ENCODE data around the gene MAN2B2.

- TF ChIP-seq, protein P1, sequence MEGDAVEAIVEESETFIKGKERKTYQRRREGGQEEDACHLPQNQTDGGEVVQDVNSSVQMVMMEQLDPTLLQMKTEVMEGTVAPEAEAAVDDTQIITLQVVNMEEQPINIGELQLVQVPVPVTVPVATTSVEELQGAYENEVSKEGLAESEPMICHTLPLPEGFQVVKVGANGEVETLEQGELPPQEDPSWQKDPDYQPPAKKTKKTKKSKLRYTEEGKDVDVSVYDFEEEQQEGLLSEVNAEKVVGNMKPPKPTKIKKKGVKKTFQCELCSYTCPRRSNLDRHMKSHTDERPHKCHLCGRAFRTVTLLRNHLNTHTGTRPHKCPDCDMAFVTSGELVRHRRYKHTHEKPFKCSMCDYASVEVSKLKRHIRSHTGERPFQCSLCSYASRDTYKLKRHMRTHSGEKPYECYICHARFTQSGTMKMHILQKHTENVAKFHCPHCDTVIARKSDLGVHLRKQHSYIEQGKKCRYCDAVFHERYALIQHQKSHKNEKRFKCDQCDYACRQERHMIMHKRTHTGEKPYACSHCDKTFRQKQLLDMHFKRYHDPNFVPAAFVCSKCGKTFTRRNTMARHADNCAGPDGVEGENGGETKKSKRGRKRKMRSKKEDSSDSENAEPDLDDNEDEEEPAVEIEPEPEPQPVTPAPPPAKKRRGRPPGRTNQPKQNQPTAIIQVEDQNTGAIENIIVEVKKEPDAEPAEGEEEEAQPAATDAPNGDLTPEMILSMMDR (IDR thresholded peaks at IDR 0.05; ENCODE audit: insufficient read depth, low read length, poor library complexity, severe bottlenecking): no peak
- TF ChIP-seq EZH2phosphoT487 (conservative IDR thresholded peaks at IDR 0.05; ENCODE audit: low read length): no peak
Measured at GRCh38 chr4:6620891-6621555, 46.0 kb downstream of the MAN2B2 start.
